Raji (cell line): ENCODE measurements around the gene IDNK.

ENCODE experiments used
- POLR2A ChIP-seq: IDR thresholded peaks from 2 replicates; pipeline ENCODE4 v1.6.1; 2011; ENCODE audit warnings: low read depth, low read length, control low read depth; ENCODE audit not compliant: insufficient read depth

Gene IDNK

DNA sequence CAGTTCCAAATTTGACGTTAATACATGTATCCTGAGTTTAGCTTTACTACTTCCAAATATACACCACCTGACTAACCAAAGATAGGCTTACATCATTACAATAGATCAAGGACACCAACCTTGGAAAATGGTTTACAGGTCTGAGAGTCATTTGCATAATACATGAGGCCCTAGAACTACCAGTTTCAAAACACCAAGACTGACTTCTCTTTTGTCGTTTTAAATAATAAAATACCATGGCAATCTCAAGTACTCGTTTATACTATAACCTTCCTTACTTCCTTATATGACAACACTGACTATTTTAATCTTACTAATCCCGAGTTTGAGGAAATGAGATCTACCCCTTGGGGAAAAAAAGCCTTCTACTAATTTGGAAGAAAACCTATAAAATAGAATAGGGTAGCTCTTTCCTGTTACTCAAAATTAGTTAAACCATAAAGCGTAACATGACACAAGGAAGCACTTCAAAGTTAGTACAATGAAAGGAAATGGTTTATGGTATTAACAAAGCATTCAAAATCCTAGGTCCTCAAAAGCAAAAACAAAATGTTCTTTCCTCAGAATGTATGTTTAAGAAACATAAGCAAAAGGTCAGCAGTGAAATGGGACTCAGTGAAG is 42.7 kb downstream of the IDNK start:
- no peak for TF ChIP-seq POLR2A

- TF ChIP-seq POLR2A = no peak
Measured at GRCh38 chr9:83669067-83669466, 46.1 kb downstream of the IDNK start.

GRCh38 chr9:83670381-83670780 is 47.4 kb downstream of the IDNK start:
- no peak for TF ChIP-seq POLR2A

GRCh38 chr9:83671451-83671850 is 48.5 kb downstream of the IDNK start:
- TF ChIP-seq POLR2A = no peak

- TF ChIP-seq POLR2A = no peak
Measured at GRCh38 chr9:83675466-83675865, 52.5 kb downstream of the IDNK start.

DNA sequence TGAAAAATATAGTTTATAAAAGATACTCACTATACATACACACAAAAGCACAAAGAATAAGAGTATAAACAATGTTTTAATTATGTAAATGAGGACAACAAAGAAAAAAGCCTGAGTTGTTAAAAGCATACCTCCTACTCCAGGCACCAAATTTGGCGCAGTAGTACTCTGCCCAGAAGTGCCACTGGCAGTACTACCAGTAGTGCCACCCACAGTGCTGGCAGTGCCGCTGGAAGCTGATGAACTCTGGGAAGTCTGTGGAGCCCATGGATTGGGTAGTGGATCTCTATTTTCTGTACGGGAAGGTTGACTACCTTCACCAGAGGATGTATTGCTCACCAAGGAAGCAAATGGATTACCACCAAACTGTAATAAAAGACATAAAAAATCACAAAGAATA is 54.7 kb downstream of the IDNK start:
- TF ChIP-seq POLR2A = no peak

GRCh38 chr9:83680233-83680632 is 57.3 kb downstream of the IDNK start:
- TF ChIP-seq POLR2A = no peak

- no peak for TF ChIP-seq POLR2A
Measured at GRCh38 chr9:83681490-83681889, 58.5 kb downstream of the IDNK start.

DNA sequence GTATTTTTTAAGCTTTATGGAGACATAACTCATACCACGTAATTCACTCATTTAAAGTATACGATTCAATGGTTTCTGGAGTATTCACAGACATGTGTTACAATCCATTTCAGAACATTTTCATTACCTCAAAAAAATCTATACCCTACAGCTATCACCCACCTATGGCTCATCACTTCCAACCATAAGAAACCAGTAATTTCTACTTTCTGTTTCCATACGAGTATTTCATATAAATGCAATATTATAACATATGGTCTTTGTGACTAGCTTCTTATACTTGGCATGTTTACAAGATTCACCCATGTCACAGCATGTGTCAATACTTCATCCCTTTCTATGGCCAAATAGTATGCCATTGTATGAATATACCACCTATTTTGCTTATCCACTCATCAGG is 66.0 kb downstream of the IDNK start:
- TF ChIP-seq POLR2A = no peak

DNA sequence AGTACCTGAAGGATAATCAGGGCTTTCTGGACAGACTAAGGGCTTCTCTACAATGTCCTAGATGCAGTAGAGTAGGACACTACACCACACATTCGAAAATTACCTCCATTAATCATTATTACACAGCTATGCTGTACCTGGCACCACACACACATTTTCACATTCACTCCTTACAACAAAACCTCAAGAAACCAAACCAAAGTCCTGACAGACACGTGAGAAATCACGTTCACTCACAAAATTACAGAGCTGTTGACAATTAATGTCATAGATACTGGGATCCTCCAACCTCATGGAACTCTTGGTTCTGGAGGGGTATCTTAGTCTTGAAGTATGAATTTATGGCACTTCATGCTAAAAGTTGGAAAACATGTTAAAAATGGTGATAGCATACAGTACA is 68.5 kb downstream of the IDNK start:
- TF ChIP-seq POLR2A = no peak
